ENCODE data around the gene SULT6B1.

GRCh38 chr2:37201766-37202165 is 13.3 kb upstream of the SULT6B1 start:
- TF ChIP-seq CTCF (conservative IDR thresholded peaks at IDR 0.05 in 1 of 2, IDR thresholded peaks at IDR 0.05 in 1 of 2; ENCODE audit: extremely low read depth in 1 of 2, insufficient read depth in 1 of 2, low read depth in 1 of 2, low read length in 2 of 2), result no peak
- TF ChIP-seq EZH2 (IDR thresholded peaks at IDR 0.05; ENCODE audit: borderline replicate concordance, low read length), result no peak

Measured in mammary epithelial cell (primary cell).